Neural cell (in vitro differentiated cells): ENCODE measurements around the gene ITFG2. TPM values are rescaled to one million over a fixed set of nuclear protein-coding genes. Genes with fewer than 3 reads are reported as not detected.

ENCODE experiments used
- H2AFZ ChIP-seq: fragments of 200-600, 300-800 bp; sonication (generic), shearing (Covaris generic); 2 replicates; pipeline ENCODE4 v1.6.0; 2014; ENCODE audit warnings: low read depth, mild to moderate bottlenecking, antibody characterized with exemption, low read length, moderate library complexity
- H3F3A ChIP-seq: fragments of 200-600 bp; shearing (Covaris generic); 2 replicates; pipeline ENCODE4 v1.6.1; 2016; ENCODE audit warnings: mild to moderate bottlenecking, moderate library complexity, mixed read lengths, antibody characterized with exemption, low read length; ENCODE audit not compliant: insufficient read depth, poor library complexity, severe bottlenecking
- H3K27ac ChIP-seq: fragments of 200-600, 300-800 bp; sonication (generic), shearing (Covaris generic); 2 replicates; pipeline ENCODE4 v1.5.1; 2014; ENCODE audit warnings: mild to moderate bottlenecking, low read length, moderate library complexity
- H3K27me3 ChIP-seq: fragments of 300-800, 200-600 bp; sonication (generic), shearing (Covaris generic); 2 replicates; pipeline ENCODE4 v1.6.0; 2014; ENCODE audit warnings: mild to moderate bottlenecking, low read depth, low read length, moderate library complexity; ENCODE audit not compliant: insufficient read depth
- H3K36me3 ChIP-seq: fragments of 300-800, 200-600 bp; sonication (generic), shearing (Covaris generic); 2 replicates; pipeline ENCODE4 v1.5.1; 2014; ENCODE audit warnings: mild to moderate bottlenecking, antibody characterized with exemption, low read length, moderate library complexity; ENCODE audit not compliant: insufficient read depth
- H3K4me2 ChIP-seq: fragments of 300-800, 200-600 bp; sonication (generic), shearing (Covaris generic); 2 replicates; pipeline ENCODE4 v1.6.0; 2014; ENCODE audit warnings: mild to moderate bottlenecking, low read length
- H3K4me3 ChIP-seq: fragments of 300-800, 200-600 bp; sonication (generic), shearing (Covaris generic); 2 replicates; pipeline ENCODE4 v1.5.1; 2014; ENCODE audit warnings: mild to moderate bottlenecking, low read length, moderate library complexity
- H3K79me2 ChIP-seq: fragments of 200-600 bp; shearing (Covaris generic); replicated peaks from 2 replicates; pipeline ENCODE4 v1.6.0; 2014; ENCODE audit warnings: mild to moderate bottlenecking, low read length, moderate library complexity; ENCODE audit not compliant: insufficient read depth
- H3K9ac ChIP-seq: fragments of 300-800, 200-600 bp; sonication (generic), shearing (Covaris generic); 2 replicates; pipeline ENCODE4 v1.6.1; 2016; ENCODE audit warnings: mild to moderate bottlenecking, low read length, mixed read lengths
- H3K9me2 ChIP-seq: fragments of 200-600 bp; shearing (Covaris generic); 2 replicates; pipeline ENCODE4 v1.6.1; 2016; ENCODE audit warnings: mild to moderate bottlenecking, low read length, mixed read lengths; ENCODE audit not compliant: insufficient read depth
- H3K9me3 ChIP-seq: fragments of 200-600, 300-800 bp; sonication (generic), shearing (Covaris generic); 2 replicates; pipeline ENCODE4 v1.6.1; 2016; ENCODE audit warnings: mild to moderate bottlenecking, mixed run types, low read length, moderate library complexity, mixed read lengths
- H4K20me1 ChIP-seq: fragments of 200-600 bp; shearing (Covaris generic); 2 replicates; pipeline ENCODE4 v1.6.1; 2016; ENCODE audit warnings: mild to moderate bottlenecking, mixed run types; ENCODE audit not compliant: insufficient read depth
- CTCF ChIP-seq: fragments of 450-650 bp; IDR thresholded peaks from 2 replicates; pipeline ENCODE4 v1.5.1; 2014; ENCODE audit warnings: antibody characterized with exemption, mild to moderate bottlenecking, moderate library complexity; ENCODE audit not compliant: poor library complexity, severe bottlenecking
- EP300 ChIP-seq: fragments of 450-650 bp; conservative IDR thresholded peaks from 2 replicates; pipeline ENCODE4 v1.6.1; 2014; ENCODE audit warnings: antibody characterized with exemption, mild to moderate bottlenecking, moderate library complexity; ENCODE audit not compliant: poor library complexity, severe bottlenecking
- EZH2 ChIP-seq: fragments of 200-600, 300-800 bp; shearing (Covaris generic), sonication (generic); IDR thresholded peaks from 2 replicates; pipeline ENCODE4 v1.6.1; 2014; ENCODE audit warnings: antibody characterized with exemption, low read length, borderline replicate concordance, mild to moderate bottlenecking; ENCODE audit not compliant: insufficient read depth, poor library complexity, severe bottlenecking
- MXI1 ChIP-seq: fragments of 450-650 bp; conservative IDR thresholded peaks from 2 replicates; pipeline ENCODE4 v1.6.1; 2014; ENCODE audit warnings: antibody characterized with exemption, mild to moderate bottlenecking; ENCODE audit not compliant: poor library complexity, severe bottlenecking
- POLR2AphosphoS5 ChIP-seq: IDR thresholded peaks from 2 replicates; pipeline ENCODE4 v1.6.1; 2012
- RAD21 ChIP-seq: fragments of 450-650 bp; conservative IDR thresholded peaks from 2 replicates; pipeline ENCODE4 v1.6.1; 2014; ENCODE audit warnings: antibody characterized with exemption, mild to moderate bottlenecking, moderate library complexity
- REST ChIP-seq: IDR thresholded peaks from 2 replicates; pipeline ENCODE4 v1.6.1; 2012; ENCODE audit warnings: borderline replicate concordance
- SMC3 ChIP-seq: fragments of 450-650 bp; conservative IDR thresholded peaks from 2 replicates; pipeline ENCODE4 v1.6.1; 2014; ENCODE audit warnings: antibody characterized with exemption, mild to moderate bottlenecking, moderate library complexity; ENCODE audit not compliant: poor library complexity
- TAF1 ChIP-seq: IDR thresholded peaks from 2 replicates; pipeline ENCODE4 v1.6.1; 2012; ENCODE audit warnings: low read depth
- polyA minus RNA-seq: library from RNA; depleted of rRNA, polyadenylated mRNA; stranded (reverse); fragments of >200 nt; gene quantifications from 2 replicates; pipeline ENCODE4 v1.2.3, GENCODE V29; 2014
- polyA plus RNA-seq: library from polyadenylated mRNA; depleted of rRNA; stranded (reverse); fragments of >200 nt; gene quantifications from 2 replicates; pipeline ENCODE4 v1.2.3, GENCODE V29; 2014

The ITFG2 gene
- 21.6 and 22.2 TPM in 2 replicates for polyA plus RNA-seq
- 20.5 and 25.1 TPM in 2 replicates for polyA minus RNA-seq

GRCh38 chr12:2812290-2813213 is at the start of gene ITFG2:
ITFG2 (plus strand) TSS chr12:2812668; CDS start chr12:2812761, 93 bp downstream.
- H3K36me3 ChIP-seq: no peaks in the 10 kb centered on the region
- peak within 1 kb of the TSS; percentile 98 for H3K4me2 ChIP-seq
- H3F3A ChIP-seq: peaks cover 5% of the 10 kb centered on the region
- no peaks in the 10 kb centered on the region for H4K20me1 ChIP-seq
- H3K9me2 ChIP-seq: no peaks in the 10 kb centered on the region
- peak within 1 kb of the TSS; percentile 82 for H2AFZ ChIP-seq
- peak within 1 kb of the TSS; percentile 93 for H3K9ac ChIP-seq
- H3K4me3 ChIP-seq: peak within 1 kb of the TSS; percentile 75
- H3K27me3 ChIP-seq: no peaks in the 10 kb centered on the region
- H3K27ac ChIP-seq: peak within 1 kb of the TSS; percentile 97
- TF ChIP-seq EZH2 (no peak), RAD21 (peak; percentile 47), POLR2AphosphoS5 (peak; percentile 98), CTCF (peak; percentile 29), TAF1 (peak; percentile 84), MXI1 (peak; percentile 99), EP300 (peak; percentile 89), SMC3 (peak; percentile 58), REST (peak; percentile 93)
- peaks cover 11% of the 10 kb centered on the region for H3K79me2 ChIP-seq
- H3K9me3 ChIP-seq: no peaks in the 10 kb centered on the region

GRCh38 chr12:2764398-2764797 is 48.1 kb upstream of the ITFG2 start:
- Histone ChIP-seq H3K9ac (no peak overlapping the region), H3K27ac (no peak overlapping the region), H3F3A (no peaks in the 10 kb centered on the region), H3K4me2 (no peak overlapping the region), H3K4me3 (no peak overlapping the region), H3K36me3 (no peaks in the 10 kb centered on the region), H2AFZ (no peak overlapping the region), H3K9me2 (no peaks in the 10 kb centered on the region), H3K9me3 (no peaks in the 10 kb centered on the region), H3K27me3 (no peaks in the 10 kb centered on the region), H4K20me1 (no peaks in the 10 kb centered on the region), H3K79me2 (no peaks in the 10 kb centered on the region)
- TF ChIP-seq EZH2 (no peak), RAD21 (no peak), POLR2AphosphoS5 (no peak), REST (no peak), CTCF (no peak), TAF1 (no peak), EP300 (no peak), MXI1 (no peak), SMC3 (no peak)
